Activated CD8-positive, alpha-beta memory T cell treated with anti-CD3 and anti-CD28 coated beads for 1 hour (primary cell): ENCODE data around the gene AGPAT2.

ENCODE experiments used
- DNase-seq, 2 donors: peaks; one replicate each; pipeline ENCODE4 v3.0.0-alpha.2; 2020; ENCODE audit warnings: low read depth in 1 of 2; ENCODE audit errors: extremely low read depth in 1 of 2

Gene AGPAT2

DNA sequence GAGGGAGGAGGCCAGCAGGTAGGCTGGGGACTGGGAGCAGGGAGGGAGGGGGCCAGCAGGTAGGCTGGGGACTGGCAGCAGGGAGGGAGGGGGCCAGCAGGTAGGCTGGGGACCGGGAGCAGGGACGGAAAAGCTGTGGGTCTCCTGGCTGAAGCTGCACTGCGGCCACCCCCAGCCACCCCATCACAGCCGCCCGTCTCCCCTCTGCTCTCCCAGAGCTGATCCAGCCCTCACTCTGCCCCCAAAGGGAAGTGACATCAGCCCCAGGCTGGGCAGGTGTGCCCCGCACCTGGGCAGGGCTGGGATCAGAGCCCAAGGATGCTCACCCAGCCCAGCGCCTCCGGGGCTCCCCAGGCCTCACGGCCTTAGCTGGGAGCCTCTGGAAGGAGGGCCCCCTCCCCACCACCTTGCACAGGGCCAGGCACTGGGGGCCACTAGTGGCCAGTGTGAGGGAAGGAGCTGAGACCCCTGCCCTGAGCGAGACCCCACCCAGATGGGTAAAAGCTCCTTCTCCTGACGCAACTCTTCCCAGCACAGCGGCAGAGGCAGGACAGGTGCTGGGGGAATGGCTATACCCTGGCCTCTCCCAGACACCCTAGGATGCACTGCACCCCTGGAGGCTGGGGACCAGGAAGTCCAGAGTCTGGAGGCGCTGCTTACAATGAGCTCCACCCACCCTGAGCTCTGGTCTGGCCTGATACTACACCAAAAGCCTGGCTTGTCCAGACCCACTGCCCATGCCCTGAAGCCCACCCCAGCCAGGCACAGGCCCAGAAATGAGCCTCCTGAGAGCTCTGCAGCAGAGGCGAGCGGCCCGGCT, 11.6 kb downstream of the AGPAT2 start:
- no peak for DNase-seq

DNA sequence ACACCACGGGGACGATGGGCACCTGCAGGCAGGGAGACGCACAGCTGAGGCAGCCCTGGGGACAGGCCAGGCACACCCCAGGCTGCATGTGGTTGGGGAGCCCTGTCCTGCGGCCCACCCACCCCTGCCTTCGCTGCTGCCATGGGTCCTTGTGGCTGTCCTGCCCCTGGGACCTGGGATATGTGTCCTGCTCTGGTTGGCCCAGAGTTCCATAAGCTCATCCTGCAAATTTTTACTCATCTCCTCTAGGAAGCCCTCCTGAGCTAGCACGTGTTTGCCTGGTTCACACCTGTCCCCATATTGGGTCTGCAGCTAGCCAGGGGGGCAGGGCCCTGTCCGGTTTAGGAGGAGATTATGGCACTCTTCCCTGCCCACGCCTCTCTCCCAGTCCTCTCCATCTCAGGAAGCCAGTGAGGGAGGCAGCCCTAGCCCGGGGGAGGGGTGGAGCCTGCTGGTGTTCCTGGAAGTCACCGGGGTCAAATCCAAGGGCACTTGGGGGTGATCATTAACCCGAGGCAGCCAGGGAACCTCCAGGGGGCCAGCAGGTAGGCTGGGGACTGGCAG, 12.4 kb downstream of the AGPAT2 start:
- no peak for DNase-seq

DNA sequence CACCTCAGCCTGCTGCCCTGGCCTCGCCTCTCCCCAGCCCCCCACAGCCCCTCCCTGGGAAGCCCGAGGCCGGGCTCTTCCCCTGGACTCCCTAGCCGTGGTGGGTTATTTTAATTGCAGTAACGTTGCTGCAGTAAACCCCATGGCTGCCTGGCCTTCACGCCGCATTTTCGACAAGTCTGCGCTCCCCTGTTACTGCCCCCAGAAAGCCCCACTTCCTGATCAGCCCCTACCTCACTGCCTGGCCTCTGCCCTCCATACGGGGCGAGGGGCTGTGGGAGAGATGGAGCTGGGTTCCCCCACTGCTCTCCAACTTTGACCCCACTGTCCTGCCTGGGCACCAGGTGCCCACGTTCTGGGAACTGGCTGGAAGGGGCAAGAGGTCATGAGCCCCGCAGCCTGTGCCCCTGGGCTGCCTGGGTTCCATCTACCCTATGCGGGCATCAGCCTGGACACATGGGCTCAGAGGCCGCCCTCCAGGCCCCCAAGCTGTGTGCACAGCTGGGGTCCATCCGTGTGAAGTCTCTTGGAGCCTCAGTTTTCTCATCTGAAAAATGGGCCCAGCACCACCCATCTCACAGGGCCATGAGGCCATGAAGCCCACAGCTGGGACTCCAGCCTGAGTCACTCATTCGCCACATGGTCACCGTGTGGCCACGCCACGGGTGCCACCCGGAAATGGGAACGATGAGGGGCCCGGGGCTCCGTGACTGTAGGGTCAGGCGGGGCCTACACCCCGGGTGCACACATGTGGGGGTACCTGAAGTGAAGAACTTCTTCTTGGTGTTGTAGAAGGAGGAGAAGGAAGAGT, 13.1 kb downstream of the AGPAT2 start:
- DNase-seq: no peak

DNA sequence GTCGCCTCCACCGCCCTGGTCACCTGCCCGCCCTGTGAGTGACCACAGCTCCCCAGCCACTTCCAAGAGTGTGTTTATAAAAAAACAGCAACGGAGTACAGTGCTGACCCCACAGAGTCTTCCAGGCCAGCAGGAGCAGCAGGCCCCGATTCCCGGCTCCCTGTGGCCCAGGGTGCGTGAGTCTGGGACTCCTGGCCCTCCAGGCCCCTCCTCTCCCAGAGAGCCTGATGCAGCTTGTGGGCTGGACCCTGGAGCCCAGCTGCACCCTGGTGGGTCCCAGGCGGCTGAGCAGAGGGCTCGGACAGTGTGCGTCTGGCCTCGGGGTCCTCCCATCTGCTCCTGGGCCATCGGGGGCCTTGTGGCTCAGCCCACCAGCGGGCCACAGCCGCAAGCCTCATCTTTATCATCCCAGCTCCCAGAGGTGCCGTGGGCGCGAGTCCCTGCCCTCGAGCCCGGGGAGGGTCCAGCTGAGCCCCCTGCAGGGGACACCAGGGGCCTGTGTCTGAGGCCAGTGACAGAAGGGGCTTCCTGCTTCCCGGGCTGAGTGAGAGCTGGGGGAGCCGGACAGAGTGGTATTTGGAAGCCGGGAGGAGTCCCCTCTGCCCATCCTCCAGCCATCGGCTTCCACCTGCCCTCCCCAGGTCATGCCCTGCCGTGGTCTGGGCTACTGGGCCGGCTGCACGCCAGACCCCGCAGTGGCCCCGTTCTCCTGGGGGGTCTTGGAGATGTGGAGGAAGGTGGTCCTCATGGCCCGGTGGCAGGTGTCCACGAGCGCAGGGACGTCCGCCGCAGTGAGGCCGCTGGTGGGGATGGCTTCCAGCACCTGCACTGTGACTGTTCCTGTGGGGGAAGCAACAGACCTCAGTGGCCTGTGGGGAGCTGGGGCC, 13.9 kb downstream of the AGPAT2 start:
- no peak for DNase-seq

DNA sequence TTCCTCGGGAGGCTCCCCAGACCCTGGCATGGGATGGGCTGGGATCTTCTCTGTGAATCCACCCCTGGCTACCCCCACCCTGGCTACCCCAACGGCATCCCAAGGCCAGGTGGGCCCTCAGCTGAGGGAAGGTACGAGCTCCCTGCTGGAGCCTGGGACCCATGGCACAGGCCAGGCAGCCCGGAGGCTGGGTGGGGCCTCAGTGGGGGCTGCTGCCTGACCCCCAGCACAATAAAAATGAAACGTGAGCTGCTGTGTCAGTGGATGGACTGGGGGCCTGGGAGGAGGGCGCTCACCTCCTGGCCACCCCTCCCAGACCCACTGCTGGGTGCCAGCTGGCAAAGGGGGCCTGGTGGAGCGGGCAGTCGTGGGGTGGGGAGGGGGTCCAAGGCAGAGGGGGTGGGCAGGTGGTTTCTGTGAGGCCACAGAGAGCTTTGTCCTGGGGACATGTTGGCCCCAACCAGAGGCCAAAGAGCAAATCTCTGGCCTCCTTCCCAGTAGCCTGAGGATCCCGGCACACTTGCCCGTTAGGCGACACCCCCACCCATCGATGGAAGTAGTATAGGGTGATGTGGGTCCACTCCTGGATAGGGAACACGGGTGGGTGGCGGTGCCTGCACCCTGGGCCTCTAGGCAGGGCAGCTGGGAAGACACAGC, 14.7 kb downstream of the AGPAT2 start:
- no peak for DNase-seq

DNA sequence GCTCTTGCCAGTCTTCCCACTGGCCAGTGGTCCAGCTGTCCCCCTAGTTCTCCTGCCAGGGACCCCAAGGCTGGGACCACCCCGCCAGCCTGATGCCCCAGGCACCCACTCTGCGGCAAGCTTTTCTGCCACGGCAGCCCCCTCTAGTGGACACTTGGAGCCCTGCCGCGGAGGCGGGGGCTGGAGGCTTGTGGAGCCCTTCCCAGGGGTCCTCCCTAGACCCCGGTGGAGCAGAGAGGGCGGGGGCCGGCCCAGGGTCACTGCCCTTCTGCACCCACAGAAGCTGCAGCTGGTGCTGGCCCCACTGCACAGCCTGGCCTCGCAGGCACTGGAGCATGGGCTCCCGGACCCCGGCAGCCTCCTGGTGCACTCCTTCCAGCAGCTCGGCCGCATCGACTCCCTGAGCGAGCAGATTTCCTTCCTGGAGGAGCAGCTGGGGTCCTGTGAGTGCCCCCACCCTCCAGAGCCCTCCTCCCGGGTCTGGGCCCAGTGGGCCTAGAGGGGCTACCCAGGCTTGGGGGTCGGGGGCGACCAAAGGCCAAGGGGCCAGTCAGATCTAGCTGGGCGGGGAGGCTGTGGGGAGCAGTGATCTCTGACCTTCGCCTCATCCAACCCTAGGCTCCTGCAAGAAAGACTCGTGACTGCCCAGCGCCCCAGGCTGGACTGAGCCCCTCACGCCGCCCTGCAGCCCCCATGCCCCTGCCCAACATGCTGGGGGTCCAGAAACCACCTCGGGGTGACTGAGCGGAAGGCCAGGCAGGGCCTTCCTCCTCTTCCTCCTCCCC, 15.4 kb downstream of the AGPAT2 start:
- DNase-seq: peak in 1 of 2 donors; percentile 35

DNA sequence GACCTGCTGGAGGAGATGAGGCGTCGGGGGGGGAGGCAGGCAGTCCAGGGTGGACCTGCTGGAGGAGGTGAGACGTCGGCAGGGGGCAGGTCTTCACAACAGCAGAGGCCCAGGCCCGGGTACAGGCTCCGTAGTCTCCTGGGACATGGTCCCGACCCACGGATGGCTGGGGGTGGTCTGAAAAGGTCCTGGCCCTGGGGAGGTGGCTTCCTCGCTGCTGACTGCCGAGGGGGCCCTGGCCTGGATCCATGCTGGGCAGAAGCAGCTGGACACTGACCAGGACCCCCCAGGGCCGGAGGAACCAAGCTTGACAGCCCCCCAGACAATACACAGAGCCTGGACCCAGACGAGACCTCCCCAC, 16.0 kb downstream of the AGPAT2 start:
- DNase-seq: no peak

DNA sequence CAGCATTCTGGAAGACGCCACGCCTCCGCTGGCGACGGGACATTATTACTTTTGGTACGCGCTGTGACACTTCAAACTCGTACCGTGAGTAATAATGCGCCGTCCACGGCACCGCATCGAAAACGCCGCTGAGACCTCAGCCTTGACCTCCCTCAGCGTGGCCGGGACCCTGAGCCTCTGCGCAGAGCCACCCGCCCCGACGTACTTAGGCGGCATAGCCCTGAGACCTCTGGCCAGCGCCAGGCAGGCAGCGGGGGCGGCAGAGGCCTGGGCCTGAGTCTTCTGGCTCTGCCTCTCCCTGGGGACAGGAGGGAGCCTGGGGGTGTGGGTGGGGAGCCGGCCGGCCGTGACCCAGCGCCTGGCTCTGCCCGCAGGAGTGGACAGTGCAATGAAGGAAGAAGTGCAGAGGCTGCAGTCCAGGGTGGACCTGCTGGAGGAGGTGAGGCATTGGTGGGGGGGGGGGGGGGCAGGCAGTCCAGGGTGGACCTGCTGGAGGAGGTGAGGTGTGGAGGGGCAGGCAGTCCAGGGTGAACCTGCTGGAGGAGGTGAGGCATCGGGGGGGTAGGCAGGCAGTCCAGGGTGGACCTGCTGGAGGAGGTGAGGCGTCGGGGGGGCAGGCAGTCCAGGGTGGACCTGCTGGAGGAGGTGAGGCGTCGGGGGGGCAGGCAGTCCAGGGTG, 16.5 kb downstream of the AGPAT2 start:
- no peak for DNase-seq

DNA sequence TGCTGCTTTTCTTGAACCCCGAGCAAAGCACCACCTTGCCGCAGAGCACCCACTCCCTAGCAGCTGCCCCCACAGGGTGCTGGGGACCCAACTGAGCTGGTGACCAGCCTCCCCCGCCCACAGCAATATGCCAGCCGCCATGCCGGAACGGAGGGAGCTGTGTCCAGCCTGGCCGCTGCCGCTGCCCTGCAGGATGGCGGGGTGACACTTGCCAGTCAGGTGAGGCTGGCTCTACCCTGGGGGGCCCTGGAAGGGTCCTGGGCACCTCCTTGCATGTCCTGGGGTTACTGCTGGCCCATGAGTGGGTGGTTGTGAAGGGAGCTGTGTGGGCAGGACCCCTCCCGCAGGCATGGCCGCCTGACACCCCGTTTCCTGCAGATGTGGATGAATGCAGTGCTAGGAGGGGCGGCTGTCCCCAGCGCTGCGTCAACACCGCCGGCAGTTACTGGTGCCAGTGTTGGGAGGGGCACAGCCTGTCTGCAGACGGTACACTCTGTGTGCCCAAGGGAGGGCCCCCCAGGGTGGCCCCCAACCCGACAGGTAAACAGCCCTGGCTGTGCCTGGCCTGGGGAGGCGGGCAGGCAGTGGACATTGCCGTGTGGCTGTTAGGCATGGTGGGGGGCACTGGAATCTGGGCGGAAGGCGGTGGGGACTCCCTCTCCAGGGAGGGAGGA, 17.3 kb downstream of the AGPAT2 start:
- DNase-seq: no peak

DNA sequence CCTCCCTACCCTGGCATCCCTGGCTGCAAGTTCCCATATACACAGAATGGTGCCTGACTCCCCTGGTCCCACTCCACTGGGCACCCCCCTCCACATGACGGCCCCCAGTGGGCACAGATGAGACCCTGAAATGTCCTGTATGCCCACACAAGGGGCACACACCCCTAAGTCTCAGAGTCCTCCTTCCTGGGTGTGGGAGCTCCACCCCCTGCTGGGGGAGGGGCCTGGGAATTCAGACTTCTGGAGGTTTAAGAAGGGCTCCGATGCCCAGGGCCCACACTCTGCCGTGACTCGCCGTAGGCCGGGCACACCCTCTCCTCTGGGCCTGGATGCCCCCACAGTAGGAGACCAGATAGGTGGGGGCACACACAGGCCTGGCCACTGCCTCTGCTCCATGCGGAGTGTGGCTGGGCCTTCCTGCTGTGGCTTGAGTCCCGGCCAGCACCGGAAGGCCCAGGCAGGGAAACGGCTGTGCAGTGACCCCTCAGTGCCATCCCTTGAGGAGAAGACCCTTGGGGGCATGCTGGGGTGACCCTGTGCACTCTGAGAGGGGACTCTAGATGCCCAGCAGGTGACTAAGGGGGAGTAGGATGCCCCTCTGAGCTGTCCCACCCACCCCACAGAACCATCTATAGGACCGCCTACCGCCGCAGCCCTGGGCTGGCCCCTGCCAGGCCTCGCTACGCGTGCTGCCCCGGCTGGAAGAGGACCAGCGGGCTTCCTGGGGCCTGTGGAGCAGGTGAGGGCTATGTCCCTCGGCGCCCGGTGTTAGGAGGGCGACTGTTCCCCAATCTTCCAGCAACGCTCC, 18.1 kb downstream of the AGPAT2 start:
- DNase-seq: no peak

DNA sequence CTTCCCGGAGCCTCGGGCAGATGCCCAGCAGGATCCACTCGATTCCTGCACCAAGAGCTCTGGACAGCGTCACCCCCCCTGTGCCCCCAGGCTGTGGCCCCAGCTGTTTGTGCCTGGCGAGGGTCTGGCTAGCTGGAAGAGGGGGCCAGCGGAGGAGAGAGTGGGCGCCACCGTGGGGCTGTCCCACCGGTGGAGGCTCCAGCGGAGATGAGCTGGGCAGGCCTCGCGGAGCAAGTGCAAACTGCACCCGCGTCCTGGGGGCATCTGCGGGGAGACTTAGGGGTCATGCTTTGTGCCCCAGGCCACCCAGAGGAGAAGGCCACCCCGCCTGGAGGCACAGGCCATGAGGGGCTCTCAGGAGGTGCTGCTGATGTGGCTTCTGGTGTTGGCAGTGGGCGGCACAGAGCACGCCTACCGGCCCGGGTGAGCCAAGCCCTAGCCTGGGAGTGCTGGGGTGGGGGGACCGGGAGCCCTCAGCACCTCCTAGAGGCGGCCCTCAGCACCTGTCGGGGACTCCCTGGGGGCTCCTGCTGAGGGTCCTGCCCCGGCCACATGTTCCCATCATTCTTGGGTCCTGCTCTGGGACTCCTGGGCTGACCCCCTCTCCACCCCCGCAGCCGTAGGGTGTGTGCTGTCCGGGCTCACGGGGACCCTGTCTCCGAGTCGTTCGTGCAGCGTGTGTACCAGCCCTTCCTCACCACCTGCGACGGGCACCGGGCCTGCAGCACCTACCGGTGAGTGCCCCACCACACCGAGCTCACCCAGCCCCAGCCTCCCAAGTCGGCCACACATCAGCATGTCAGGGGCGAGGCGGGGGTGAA, 19.1 kb downstream of the AGPAT2 start:
- no peak for DNase-seq

DNA sequence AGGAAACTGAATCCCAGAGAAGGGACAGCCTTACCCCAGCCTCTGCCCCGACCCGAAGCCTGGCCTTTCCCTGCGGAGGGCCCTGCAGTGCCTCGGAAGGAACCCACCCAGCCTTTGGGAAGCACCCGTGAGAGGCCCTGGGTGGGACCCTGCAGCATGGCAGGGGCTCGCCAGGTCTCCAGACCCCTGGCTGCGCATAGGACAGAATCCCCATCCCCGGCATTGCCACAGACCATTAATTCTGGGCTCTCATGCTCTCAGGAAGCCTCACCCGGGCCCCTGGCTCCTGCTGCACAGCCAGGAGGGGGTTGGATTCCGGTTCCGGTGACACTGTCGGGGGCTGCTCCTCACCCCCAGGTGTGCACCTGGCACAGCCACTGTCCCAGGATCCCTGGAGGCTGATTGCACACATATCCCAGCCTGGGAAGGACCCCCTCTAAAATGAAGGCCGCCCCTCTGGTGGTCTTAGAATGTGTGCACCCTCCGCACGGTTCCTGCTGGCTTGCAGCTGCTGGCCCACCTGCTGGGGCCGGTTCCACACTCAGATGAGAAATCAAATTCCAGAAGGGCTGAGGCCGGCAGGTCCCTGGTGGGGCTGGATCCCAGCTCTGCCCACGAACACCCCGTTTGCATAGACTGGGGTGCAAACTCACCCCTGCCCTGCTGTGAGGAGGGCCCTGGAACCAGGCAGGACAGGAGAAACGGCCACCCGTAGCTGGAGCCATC, 19.9 kb downstream of the AGPAT2 start:
- DNase-seq: no peak

DNA sequence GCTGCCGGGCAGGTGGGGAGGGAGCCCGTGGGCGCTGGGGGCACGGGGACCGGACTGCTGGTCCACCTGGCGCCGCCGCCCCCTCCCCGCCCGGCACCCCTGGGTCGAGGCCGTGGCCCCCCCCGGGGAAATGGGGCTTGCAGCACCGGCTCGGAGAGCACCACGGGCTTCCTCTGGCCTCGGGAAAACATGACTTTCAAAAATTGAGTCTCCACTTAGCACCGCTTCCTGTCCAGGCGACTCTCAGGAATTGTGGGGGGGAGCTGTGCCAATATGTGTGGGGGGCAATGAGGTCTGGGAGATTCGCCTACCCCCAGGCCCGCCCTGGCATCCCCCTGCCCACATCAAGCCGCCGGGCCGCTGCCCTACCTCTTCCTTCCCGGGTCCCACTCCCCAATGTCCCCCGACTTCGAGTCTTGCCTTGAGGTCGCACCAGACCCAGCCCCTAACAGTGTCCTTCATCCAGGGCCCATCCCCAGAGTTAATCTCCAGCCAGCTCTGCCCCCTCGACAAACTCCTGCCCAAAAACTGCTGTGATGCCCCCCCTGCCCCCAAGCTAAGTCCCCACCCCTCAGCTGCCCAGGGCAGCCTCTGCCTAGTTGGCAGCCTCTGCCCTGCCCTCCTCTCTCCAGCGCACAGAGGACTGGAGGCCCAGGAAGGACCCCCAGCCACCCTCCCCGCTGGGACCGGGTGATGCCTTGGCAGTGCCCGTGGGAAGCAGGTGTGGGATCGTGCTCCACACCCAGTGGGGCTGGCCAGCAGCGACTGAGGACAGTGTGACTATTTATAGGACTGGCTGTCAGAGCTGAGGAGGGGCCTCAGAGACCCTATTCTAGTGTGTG, 20.7 kb downstream of the AGPAT2 start:
- no peak for DNase-seq

DNA sequence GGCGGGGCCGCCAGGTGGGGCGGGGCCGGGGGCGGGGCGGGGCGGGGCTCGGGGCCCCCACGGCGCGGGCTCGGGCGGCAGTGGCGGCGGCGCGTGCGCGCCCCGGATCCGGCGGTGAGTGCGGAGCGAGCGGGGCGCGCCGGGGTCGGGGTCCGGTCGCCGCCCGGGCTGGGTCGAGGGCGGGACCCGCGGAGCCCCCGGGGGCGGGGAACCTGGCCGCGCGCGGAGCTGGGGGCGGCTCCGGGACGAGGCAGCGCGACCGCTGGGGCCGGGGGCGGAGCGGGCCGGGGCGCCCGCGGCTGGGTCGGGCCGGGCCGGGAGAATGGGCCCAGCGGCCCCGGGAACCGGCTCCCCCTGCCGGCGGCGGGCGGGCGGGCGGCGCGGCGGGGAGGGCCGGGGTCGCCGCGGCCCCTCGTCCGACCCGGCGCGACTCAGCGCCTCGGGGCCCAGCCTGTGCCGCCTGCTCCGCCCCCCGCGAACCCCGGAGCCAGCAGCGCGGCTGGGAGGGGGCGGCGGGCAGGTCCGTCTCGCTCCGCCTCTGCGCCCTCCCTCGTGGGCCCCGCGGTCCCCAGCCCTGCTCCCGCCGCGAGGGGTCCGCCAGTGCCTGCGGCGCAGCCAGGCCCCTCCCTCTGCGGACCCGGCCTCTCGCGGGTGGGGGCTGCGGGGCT, 21.4 kb downstream of the AGPAT2 start:
- DNase-seq: no peak
